Measurements from ENCODE around the gene MOBP.

The MOBP gene

GRCh38 chr3:39550354-39551051 lies 83.0 kb downstream of the MOBP start:
- no peak for DNase-seq (ENCODE audit: low read depth)
- H3K4me3 ChIP-seq (ENCODE audit: low read depth, low read length) = no peak overlapping the region
- TF ChIP-seq CTCF (IDR thresholded peaks at IDR 0.05; ENCODE audit: low read depth, low read length) = no peak
- TF ChIP-seq, protein P1, sequence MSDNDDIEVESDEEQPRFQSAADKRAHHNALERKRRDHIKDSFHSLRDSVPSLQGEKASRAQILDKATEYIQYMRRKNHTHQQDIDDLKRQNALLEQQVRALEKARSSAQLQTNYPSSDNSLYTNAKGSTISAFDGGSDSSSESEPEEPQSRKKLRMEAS (IDR thresholded peaks at IDR 0.05; ENCODE audit: low read depth, low read length) = no peak
- TF ChIP-seq POLR2A (IDR thresholded peaks at IDR 0.05; ENCODE audit: extremely low read depth, insufficient read length) = no peak
- TF ChIP-seq MYC (IDR thresholded peaks at IDR 0.05; ENCODE audit: low read depth, low read length) = no peak

Measured in NB4 (cell line).